Mesenteric fat pad (tissue), 1 donor: ENCODE data around the gene TULP4. TPM values are rescaled to one million over a fixed set of nuclear protein-coding genes. Genes with fewer than 3 reads are reported as not detected.
"Not testable (repeated sequence)": the region's sequence is repeated elsewhere in the genome, so short reads cannot be mapped to it uniquely, and the experiment has no call there.

ENCODE experiments used
- DNase-seq: peaks from one replicate; pipeline ENCODE4 v3.0.0-alpha.2; 2020; ENCODE audit warnings: low spot score
- total RNA-seq: library from RNA; stranded (reverse); fragmentation: NEBNext Ultra II Directional; extraction: Animal tissue kit (Norgen Biotek cat#: 25700); gene quantifications from one replicate; pipeline ENCODE4 v1.2.1, GENCODE V29; 2021
- donor health status: DM: yes; HTN: yes; CAD: no.

TULP4 gene
- total RNA-seq, 1 donor from 2014 or later: 99.9 TPM

- no peak for DNase-seq
Measured at GRCh38 chr6:158327211-158327610, 14.9 kb downstream of the TULP4 start.

DNA sequence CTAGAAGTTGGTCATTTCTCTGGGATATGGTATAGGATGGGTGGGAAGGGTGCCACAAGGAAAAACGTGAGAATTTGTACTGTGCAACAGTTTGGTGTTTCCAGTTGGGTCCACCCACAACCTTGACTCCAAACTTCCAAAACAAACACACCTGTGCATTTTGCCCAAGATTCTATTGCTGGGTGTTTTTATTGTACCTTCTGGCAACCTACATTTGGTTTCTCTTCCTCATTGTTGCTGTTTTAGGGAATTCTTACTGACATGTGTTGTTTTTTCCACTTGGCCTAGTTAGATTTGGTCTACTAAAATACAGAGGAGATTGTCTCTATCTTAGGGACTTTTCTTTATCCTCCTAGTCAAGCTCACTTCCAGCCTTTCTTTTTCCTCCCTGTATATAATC, 16.7 kb downstream of the TULP4 start:
- no peak for DNase-seq

- no peak for DNase-seq
Measured at GRCh38 chr6:158329531-158329930, 17.3 kb downstream of the TULP4 start.

DNA sequence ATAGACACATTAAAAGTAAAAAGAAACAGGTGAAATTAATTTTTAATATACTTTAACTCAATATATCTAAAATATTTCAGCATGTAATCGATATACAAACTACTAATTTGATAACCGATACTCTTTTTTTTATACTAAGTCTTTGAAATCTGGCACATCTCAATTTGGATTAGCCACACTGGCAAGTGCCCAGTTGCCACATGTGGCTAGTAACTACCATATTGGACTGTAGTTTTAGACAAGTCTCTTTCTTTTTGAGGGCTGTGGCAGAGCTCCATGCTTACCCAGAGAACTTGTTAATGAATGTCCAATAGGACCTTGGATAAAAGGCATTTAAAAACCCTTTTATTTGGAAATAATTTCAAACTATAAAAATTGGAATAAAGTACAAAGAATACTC, 17.8 kb downstream of the TULP4 start:
- no peak for DNase-seq

DNA sequence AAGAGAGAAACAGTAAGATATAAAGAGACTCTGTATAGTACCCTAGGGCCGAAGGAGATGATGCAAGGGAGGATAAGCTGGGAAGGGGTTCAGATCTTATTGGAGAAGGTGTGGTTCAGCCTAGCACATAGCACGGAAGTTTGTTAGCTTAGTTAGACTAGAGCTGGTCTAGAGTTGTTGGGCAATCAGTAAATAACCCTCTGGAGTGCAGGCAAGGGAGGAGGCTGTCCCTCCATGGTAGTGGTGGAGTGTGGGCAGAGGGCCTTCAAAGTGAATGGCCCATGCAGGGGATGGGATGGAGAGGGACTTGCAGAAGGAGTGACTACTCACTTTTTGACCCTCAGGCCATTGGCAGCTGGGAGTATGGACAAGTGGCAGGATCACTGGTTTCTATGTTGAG, 20.0 kb downstream of the TULP4 start:
- no peak for DNase-seq

- no peak for DNase-seq
Measured at GRCh38 chr6:158333094-158333493, 20.8 kb downstream of the TULP4 start.

- no peak for DNase-seq
Measured at GRCh38 chr6:158334534-158334933, 22.3 kb downstream of the TULP4 start.

DNA sequence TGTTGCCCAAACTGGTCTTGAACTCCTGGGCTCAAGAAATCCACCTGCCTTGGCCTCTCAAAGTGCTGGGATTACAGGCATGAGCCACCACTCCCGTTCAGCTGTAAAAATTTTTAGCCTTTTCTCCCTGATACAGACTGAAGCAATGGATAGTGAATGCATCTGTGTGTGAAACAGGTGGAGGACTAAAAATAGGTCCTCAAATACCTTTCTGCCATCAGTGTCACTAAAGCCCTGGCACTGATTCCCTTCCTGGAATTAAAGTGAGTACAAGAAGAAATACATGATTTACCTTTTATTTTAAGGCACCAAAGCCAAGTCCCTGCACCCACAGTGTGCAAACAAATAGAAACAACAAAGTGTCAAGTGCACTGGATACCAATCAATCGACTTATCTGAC, 25.1 kb downstream of the TULP4 start:
- no peak for DNase-seq

GRCh38 chr6:158338311-158339112, 26.2 kb downstream of the TULP4 start:
- DNase-seq: no peak

GRCh38 chr6:158339197-158339596, 26.9 kb downstream of the TULP4 start:
- not testable (repeated sequence) for DNase-seq

DNA sequence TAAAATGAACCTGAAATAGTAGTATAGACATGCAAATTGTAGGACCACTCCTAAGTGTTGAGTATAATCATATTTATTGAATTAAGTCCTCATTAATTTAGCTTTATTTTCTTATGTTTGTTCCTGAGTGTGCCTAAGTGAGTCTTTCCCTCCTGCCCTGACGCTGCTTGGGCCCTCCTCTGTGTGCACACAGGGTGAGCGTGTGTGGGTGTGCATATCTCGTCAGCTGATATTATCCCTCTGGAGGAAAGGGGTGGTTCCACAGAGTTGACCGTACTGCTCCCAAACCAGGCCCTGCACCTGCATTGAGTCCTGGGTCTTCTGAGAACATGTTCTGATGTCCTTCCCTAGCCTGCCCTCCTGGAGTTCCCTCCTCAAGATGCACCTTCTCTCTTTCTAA, 28.0 kb downstream of the TULP4 start:
- no peak for DNase-seq

DNA sequence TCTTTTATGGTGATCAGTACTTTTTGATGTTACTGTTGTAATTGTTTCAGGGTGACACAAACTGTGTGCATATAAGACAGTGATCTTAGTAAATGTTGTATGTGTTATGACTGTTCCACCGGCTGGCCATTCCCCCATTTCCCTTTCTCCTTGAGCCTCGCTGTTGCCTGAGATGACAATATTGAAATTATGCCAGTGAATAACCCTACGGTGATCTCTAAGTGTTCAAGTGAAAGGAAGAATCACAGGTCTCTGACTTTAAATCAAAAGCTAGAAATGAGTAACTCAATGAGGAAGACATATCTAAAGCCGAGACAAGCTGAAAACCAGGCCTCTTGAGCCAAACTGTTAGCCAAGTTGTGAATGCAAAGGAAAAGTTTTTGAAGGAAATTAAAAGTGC, 32.3 kb downstream of the TULP4 start:
- DNase-seq: no peak

DNA sequence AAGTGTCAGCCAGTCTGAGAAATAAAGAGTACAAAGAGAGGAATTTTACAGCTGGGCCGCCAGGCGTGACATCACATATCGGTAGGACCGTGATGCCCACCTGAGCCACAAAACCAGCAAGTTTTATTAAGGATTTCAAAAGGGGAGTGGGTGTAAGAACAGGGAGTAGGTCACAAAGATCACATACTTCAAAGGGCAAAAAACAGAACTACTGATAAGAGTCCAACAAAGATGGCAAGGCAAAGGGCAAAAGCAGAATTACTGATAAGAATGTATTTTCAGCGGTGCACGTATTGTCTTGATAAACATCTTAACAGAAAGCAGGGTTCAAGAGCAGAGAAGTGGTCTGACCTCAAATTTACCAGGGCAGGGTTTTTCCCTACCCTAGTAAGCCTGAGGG, 33.2 kb downstream of the TULP4 start:
- not testable (repeated sequence) for DNase-seq

DNA sequence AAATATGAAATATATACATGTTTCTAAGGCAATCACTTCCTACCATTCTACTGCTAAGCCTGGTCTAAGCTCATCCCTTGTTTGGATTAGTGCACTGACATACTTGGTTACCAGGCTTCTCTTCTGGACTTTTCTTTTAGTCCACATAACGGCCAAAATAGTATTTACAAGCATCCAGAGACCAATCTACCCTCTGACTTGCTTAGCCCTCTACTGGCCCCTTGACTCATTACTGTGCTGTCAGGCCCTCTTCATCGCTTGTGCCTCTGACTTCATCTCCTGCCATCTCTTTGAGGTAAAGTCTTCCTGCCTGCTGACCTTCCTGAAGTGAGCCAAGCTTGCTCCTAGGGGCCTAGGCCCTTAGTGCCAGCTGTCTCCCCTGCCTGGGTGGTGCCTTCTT, 35.1 kb downstream of the TULP4 start:
- no peak for DNase-seq

DNA sequence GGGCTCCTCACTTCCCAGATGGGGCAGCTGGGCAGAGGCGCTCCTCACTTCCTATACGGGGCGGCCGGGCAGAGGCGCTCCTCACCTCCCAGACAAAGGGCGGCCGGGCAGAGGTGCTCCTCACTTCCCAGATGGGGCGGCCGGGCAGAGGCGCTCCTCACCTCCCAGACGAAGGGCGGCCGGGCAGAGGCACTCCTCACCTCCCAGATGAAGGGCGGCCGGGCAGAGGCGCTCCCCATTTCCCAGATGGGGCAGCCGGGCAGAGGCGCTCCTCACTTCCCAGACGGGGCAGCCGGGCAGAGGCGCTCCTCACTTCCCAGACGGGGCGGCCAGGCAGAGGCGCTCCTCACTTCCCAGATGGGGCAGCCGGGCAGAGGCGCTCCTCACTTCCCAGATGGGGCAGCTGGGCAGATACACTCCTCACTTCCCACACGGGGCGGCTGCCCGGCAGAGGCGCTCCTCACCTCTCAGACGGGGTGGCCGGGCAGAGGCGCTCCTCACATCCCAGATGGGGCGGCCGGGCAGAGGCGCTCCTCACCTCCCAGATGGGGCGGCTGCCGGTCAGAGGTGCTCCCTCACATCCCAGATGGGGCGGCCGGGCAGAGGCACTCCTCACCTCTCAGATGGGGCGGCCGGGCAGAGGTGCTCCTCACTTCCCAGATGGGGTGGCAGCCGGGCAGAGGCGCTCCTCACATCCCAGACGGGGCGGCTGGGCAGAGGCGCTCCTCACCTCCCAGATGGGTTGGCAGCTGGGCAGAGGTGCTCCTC, 36.7 kb downstream of the TULP4 start:
- DNase-seq: not testable (repeated sequence)

DNA sequence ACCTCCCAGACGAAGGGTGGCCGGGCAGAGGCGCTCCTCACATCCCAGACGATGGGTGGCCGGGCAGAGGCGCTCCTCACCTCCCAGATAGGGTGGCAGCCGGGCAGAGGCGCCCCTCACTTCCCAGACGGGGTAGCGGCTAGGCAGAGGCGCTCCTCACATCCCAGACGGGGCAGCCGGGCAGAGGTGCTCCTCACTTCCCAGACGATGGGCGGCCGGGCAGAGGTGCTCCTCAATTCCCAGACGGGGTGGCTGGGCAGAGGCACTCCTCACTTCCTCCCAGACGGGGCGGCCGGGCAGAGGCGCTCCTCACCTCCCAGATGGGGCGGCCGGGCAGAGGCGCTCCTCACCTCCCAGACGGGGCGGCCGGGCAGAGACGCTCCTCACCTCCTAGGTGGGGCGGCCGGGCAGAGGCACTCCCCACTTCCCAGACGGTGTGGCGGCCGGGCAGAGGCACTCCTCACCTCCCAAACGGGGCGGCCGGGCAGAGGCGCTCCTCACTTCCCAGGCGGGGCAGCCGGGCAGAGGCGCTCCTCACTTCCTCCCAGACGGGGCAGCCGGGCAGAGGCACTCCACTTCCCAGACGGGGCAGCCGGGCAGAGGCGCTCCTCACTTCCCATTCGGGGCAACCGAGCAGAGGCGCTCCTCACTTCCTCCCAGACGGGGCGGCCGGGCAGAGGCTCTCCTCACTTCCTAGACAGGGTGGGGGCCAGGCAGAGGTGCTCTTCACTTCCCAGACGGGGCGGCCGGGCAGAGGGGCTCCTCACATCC, 37.4 kb downstream of the TULP4 start:
- DNase-seq: not testable (repeated sequence)

- DNase-seq: not testable (repeated sequence)
Measured at GRCh38 chr6:158350731-158351130, 38.5 kb downstream of the TULP4 start.

DNA sequence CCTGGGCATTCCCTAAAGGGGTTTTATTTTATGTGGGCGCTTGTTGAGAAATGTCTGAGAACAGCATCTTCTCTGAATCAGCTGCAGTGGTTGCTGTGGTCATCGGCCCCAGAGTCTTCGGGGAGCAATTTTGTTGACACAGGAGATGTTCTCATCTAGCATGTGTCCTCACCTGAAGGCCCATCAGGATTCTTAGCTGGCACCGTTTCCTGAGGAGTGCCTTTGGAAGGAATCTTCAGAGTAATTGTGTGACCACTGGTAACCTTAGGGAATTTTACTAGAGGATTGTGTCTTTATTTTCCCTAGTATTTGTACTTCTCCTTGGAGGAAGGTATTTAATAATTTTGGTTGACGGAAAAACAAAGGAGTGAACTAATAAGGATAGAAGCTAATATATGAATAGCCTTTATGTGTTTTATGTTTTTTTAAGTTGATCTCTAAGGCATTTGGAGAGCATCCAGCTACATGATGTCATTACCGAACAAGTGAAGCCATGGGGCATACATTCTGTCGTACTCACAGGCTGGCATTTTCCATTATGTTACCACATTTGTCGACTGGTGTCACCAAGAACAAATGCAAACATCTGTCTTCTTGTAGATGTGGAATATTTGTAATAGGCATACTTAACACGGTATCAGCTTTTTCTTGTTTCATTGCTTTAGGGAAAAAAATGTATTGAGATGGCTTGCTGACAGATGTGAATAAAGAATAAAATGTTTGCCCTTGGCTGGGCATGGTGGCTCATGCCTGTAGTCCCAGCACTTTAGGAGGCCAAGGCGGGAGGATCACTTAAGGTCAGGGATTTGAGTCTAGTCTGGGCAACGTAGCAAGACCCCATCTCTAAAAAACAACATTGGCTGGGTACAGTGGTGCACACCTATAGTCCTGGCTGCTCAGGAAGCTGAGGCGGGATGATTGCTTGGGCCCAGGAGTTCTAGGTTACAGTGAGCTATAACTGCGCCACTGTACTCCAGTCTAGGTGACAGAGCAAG, 41.9 kb downstream of the TULP4 start:
- no peak for DNase-seq

DNA sequence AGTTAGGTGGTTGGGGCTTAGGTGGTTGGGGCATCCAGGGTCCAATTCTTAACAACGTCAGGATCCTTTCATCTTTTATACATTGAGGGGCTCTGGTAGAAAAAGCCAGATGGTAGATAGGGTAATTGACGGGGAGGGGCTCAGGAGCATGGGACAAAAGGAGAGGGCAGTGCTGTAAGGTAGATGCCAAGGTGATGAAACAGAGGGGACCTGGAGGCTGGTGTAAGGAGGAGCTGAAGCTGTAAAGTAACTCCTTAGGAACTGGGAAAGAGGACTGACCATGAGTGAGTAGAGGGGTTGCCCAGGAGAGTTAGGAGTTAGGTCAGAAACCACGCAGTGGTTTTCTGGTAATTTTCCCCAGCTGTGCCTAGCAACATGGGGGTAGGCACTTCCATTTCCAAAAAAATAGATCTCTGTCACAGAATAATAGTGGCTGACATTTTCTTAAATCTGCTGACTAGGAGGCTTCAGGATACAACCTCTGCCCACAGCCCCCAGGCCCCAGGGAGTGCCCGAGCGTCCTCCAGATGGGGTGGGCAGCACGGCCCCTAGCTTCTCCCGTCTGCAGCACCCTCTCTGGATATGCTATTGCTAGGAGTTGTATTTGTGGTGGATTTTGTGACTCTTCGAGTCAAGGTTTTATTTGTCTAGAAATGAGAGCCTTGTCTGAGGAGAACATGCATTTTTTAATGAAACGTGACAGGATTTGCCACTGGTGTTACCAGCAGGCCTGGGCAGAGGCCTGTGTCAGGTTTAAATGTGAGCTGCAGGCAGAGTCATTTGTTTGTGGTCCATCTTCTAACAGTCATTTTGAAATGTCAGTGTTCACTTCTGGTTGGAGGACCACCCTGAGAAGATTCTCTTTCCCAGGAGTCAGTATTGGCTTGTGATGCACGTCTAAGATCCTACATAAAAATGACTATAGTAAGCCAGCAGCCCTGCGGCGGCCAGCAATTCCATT, 44.6 kb downstream of the TULP4 start:
- no peak for DNase-seq
